HG03575 (cell line): ENCODE data around the gene SESN2.

ENCODE experiments used
- ATAC-seq: cut with Tn5 transposase; IDR thresholded peaks from one replicate; pipeline ENCODE4 v1.9.1; 2021; ENCODE audit not compliant: unreplicated experiment, insufficient number of reproducible peaks, low FRiP score; ENCODE audit errors: extremely low read depth

The SESN2 gene

DNA sequence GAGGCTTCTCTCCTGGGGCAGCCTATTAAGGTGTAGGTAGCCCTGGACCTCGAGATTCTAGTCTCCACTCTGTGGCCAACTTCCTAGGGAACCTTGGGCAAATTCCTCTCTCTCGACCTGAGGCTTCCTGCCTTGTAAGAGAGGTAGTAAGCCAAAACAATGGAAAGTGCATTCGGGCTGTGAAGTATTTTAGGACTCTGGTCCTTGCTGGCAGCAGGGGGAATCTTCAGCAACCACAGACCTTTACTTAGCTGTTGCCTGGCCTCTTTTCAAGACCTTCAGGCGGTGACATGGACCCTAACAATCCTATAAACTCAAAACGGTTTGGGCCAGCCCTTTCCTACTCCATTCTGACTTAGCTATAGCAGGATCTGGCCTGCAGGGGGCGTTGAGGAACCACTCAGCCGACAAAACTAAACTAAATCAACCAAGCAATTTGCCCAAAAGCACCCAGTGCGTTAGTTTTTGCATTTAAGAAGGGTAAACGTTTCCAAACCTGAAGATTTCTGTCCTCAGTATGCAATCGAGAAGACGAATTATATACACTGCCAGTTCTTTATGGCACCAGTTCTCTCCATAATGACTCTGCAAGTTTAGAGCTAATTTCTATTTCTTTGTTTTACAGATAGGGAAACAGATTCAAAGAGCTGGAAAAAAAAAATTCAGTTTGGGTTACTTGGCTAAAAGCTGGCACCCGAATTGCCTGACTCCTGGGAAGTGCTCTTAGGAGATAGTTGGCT lies 10.9 kb upstream of the SESN2 start:
- no peak for ATAC-seq

DNA sequence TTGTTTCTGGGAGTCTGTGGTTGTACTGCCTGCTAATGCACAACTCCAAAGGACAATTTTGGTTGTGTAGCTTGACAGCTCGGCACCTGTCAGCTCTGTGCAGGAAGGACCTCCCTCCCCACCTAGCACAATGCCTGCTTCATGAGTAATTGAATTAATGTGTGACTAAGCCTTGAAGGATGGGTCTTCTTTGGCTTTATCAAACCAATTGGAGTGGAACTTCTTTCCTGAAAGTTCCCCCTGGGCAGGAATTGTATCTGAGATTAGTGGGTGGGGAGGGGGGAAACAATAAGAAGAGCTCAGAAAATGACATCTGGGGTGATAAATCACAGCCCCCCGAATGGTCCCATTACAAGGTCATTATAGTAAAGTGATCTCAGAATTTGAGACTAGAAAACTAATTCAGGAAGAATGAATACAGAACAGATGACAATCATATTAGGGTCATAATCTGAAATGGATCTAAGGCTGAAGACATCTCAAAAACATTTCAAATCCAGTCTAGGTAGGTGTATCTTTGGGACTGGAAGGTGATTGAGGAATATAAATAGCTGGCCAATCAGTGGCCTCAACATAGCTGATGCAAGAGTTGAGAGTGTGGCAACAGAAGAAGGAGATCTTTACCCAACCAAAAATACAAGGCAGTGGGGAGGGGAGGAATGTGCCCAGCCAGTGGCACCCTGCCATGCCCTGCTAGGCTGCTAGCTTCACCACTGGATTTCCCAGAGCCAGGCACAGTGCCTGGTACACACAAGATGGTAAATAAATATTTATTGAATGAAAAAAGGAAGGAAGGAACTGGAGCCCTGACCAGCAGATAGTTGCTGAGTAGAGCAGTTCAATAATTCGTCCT lies 10.1 kb upstream of the SESN2 start:
- no peak for ATAC-seq

DNA sequence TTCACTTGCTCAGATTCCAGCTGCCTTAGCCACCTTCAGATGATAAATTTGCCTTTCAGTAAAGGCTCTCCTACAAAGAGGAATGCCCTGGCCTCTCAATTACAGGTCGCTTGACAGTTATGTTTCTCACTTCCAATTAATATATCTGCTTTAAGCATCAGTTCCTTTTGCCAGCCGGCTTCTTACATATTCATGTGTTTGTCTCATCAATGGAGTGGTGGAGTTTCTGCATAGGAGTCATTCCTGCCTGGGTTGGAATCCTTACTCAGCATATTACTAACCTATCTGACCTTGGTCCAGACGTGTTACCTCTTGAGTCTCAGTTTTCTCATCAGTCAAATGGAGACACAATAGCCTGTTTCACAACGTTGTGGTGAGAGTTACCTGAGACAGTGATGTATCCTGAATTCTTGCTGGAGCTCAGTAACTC lies 9.4 kb upstream of the SESN2 start:
- no peak for ATAC-seq

DNA sequence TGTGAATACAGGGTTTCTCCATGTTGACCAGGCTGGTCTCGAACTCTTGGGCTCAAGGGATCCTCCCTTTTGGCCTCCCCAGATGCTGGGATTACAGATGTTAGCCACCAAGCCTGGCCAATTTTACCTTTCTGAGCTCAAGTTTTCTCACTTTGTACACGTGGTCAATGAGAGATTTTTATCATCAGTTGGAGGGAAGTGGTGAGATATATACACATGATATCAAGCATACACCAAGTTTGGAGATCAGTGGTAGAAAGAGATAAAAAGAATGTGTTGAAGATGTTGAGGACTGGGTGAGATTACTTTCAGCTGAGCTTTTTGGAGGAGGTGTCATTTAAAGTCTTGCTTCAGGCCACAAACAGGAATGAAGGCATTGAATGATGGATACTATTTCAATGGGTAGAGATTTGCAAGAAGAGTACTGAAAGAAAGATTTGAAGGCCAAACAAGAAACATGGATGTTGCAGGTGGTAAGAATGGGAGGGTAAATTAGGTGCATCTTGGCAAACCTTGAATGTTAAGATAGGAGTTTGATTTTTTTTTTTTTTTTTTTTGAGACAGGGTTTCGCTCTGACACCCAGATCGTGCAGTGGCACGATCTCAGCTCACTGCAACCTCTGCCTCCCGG lies 3.0 kb upstream of the SESN2 start:
- no peak for ATAC-seq

DNA sequence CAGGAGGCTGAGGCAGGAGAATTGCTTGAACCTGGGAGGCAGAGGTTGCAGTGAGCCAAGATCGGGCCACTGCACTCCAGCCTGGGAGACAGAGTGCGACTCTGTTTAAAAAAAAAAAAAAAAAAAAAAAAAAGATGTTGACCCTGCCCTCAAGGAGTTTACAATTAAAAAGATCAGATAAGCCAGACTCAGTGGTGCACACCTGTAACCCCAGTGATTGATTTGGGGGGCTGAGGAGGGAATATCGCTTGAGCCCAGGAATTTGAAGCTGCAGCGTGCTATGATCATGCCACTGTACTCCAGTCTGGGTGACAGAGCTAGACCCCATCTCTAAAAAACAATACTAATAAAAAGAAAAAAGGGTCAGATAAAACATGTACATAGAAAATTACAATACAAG lies 1.6 kb upstream of the SESN2 start:
- no peak for ATAC-seq

DNA sequence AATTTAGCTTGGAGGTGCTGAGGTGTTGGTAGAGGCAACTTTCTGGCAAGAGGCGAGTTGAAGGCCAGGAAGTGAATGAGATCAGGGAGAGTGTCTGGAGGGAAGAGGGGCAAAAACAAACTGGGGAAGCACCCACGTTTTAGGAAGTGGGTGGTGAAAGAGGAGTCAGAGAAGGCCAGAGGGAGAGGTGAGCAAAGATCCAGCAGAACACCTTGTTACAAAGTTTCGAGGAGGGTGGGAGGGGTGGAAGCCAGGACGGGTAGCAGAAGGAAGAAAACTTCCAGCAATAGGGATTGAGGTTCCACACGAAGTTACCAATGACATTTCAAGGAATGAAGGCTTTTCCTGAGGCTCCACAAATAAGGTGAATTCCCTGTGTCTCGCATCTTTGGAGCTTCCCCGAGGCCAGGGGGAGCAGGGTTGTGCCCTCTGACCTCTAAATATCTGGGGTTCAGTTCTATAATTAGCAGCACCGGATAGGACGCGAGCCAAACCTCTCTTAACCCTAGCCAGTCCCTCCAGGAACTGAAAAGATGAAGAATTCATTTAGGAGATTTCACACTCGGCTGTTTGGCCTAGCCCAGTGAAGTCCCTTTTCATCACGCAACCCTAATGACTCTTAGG lies 578 bp upstream of the SESN2 start:
- no peak for ATAC-seq

DNA sequence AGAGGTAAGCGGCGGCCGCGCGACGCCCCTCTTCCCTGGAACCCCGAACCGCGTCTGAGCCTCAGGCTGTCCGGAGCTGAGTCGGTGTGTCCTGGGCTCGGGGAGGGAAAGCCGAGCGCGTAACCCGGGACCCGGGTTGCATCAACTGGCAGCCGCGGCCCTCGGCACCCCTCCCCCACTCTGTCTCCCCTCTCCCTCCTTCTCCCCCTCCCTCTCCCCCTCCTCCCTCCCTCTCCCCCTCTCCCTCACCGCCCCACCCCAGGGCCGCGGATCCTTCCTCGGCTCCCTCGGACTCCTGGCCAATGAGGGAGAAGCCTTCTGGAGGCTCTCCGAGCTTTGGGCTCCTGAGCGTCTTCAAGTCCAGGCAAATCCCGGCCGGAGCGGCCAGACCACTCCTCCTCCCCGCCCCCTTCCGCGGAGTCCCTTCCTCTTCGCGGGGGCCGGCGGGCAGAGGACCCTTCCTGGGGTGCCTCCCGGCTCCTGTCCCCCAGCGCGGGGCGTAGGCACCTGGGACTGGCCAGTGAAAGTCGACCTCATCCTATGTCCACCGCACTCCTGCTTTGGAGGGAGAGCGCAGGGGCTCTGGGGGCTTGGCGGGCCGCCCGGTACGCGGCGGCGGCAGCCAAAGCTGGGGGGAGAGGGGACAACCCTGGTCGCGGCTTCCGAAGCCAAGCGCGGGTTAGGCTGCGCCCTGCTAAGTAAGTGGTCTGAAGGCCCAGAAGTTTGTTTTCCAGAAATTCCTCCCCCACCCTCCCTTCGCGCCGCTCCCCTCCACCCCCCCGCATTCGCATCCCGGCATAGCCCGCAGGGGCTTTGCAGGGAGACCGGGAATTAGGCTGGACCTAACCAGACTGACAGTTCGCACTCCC lies 850 bp downstream of the SESN2 start:
- no peak for ATAC-seq

DNA sequence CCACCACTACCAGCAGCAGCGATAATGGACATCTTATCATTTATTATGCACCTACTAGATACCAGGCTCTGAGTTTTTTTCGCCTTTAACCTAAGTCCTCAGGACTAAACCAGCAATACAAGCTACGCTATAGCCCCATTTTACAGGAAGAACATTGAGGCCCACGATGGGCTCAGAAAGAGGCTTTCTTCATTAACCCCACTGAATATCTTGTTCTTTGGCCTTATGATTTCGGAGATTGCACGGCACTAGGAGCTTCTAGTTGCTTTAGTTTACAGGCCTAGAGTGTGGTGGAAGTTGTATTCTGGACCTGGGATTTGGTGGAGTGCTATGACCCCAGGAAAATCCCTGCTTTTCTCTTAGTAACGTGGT lies 1.5 kb downstream of the SESN2 start:
- ATAC-seq: no peak

DNA sequence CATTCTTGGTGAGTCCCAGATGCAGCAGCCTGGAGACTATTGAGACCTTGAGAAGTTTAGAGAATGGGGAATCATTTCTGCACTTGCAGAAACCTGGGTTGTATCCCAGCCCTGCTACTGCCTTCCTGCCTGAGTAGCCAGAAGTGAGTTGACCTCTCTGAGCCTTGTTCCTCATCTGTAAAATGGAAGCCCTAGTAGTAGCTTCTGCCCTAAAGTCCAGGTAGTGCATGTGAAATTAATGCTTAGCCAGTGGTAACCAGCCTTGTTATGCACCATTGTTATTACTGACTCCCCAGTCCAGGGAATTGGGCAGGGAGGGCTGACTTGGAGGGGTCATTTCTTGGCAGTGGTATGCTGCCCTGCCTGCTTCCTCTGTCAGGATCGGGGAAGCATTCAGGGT lies 5.6 kb downstream of the SESN2 start:
- ATAC-seq: no peak

DNA sequence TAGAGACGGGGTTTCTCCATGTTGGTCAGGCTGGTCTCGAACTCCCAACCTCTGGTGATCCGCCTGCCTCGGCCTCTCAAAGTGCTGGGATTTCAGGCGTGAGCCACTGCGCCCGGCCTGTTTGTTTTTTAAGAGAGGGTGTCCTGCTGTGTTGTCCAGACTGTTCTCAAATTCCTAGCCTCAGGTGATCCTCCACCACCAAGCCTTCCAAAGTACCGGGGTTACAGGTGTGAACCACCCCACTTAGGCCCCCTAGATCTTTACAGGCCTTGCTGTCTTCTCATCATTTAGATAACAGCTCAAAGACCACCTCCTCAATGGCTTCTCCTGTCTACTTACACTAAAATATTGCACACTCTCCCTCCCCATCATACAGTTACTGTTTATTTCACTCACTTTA lies 6.3 kb downstream of the SESN2 start:
- ATAC-seq: no peak

DNA sequence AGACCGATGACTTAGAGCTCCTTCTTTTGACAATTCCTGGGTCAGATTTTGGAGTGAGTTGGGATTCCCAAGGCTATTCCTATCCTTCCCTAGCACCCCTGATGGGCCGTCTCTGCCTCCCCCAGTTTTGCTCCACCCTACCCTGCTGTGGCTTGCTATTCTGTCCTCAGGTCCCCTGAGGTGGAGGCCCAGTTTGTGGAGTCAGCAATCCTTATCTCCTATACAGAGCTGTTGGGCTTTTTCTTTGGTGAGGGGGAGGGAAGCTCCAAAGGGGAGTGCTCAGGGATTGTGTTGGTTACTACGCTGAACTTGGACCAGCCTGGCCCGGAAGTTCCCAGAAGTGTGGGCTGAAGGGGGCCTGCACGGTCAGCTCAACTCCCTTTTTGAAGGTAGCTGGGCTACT lies 7.6 kb downstream of the SESN2 start:
- ATAC-seq: no peak

DNA sequence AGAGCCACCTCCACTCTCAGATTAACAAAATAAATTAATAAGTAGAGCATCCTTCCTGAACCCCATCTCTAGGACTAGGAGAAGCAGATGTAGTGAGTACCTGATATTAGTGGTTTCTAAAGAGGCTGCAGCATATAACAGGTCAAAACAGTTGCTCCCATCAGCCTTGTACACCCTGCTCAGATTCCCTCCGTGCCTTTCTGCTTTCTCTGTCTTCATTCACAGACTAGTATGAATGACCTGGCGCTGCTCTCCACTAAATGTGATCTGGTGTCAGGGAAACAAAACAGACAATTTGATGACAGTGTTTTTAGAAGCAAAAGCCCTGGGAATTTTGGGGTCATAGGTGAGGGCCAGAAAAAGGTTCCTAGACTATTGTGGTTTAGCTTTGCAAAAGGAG lies 8.3 kb downstream of the SESN2 start:
- no peak for ATAC-seq

DNA sequence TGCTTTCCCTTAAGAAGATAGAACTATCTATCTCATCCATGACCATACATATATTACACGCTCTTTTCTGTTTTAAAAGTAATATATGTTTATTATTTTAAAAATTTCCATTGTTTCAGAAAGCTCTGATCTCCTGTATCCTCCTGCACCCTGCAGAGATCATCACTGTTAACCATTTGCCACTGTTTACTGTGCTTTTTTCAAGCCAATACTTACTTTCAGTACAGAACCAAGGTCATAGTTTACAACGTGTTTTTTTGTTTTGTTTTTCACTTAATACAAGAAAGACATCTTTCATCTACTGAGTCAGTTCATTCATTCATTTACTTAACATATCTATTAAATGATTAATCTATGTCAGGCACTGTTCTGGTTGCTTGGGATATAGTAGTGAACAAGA lies 10.2 kb downstream of the SESN2 start:
- no peak for ATAC-seq

DNA sequence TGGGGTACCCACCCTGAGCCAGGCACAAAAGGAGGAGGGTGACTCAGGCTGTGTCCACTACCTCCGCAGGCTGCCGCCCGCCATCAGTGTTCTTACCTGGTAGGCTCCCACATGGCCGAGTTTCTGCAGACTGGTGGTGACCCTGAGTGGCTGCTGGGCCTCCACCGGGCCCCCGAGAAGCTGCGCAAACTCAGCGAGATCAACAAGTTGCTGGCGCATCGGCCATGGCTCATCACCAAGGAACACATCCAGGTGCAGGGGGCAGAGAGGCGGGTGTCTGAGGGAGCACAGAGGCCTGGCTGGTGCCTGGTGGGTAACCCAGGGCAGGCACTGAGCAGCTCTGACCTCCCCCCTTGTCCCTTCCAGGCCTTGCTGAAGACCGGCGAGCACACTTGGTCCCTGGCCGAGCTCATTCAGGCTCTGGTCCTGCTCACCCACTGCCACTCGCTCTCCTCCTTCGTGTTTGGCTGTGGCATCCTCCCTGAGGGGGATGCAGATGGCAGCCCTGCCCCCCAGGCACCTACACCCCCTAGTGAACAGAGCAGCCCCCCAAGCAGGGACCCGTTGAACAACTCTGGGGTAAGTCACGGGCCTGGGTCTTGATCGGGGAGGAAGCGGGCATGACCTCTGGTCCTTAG lies 13.0 kb downstream of the SESN2 start:
- no peak for ATAC-seq

DNA sequence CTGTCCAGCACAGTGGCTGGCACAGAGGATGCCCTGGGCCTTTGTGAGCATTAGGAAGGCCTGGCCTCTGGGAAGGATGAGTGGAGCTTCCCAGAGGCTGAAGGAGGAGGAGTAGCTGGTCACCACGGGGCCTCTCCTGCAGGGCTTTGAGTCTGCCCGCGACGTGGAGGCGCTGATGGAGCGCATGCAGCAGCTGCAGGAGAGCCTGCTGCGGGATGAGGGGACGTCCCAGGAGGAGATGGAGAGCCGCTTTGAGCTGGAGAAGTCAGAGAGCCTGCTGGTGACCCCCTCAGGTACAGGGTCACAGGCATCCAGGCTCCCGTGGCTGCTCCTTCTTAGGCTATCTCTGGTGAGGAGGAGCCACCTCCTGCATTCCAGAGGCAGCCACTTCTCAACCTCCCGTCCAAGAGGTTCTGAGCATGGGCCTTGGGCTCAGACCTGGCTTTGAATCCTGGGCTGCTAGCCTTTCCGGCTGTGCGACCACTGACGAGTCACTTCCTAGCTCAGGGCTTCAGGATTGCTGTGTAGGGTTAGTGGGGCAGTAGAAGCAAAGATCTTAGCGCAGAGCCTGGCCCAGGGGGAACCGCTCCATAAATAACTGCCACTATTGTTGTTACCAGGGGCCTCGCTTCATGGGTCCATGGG lies 14.0 kb downstream of the SESN2 start:
- no peak for ATAC-seq

DNA sequence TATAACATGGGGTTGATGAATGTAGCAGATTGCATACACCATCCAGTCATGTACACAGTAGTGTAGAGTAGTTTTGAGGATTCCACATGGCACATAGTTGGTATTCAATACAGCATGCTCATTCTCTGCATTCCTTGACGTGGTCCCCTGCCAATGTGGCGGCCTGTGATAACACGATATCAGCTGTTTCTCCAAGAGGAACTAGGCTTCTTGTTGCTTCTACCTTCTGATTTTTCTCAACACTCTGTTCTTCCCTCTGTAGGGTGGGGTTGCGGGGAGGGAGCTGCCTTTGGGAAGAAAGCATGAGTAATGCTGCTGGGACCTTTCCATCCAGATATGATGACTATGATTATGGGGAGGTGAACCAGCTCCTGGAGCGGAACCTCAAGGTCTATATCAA lies 19.4 kb downstream of the SESN2 start:
- no peak for ATAC-seq

DNA sequence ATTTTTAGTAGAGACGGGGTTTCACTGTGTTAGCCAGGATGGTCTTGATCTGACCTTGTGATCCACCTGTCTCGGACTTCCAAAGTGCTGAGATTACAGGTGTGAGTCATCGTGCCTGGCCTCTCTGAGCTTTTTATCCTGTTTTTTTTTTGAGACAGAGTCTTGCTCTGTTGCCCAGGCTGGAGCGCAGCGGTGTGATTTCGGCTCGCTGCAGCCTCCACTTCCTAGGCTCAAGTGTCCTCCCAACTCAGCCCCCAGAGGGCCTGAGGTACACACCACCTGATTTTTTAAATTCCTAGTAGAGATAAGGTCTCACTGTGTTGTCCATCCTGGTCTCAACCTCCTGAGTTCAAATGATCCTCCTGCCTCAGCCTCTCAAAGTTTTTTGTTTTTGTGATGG lies 20.4 kb downstream of the SESN2 start:
- no peak for ATAC-seq

DNA sequence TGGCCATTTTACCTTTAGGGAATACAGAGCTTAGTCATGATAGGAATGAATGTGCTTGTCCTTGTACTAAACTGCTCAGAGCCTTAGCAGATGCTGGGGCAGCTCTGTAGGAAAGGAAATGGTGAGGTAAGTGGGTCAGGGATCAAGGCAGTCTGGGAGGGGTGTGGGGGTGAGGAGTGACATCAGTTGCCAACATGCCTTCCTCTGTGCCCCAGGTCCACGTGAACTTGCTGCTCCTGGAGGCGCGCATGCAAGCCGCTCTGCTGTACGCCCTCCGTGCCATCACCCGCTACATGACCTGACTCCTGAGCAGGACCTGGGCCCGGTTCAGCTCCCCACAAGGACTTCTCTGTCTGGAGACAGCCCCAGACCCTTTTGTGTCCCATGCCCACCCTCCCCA lies 21.2 kb downstream of the SESN2 start:
- no peak for ATAC-seq
